IMR-90 (cell line): ENCODE measurements around the gene CLCN5. TPM values are rescaled to one million over a fixed set of nuclear protein-coding genes. Genes with fewer than 3 reads are reported as not detected.

Experiments used
- ATAC-seq: fragments of 200-7000 bp; cut with Tn5 transposase; 2 replicates; pipeline ENCODE4 v1.9.1; 2020; ENCODE audit warnings: low read depth, mild to moderate bottlenecking, moderate library complexity
- BruUV-seq: library from RNA; stranded (reverse); fragments of 400-500 nt; replicated peaks from 2 replicates; lab custom pipeline; 2021; lab: Mats Ljungman, UMichigan
- CTCF ChIA-PET: fragments of 300-600 bp; formaldehyde crosslinking; extraction: SDS; loops from one replicate; lab custom pipeline; 2021; ENCODE audit warnings: antibody characterized with exemption; lab: Yijun Ruan, JAX
- POLR2A ChIA-PET: fragments of 300-600 bp; sonication (Branson Sonifier 250); formaldehyde crosslinking; loops from one replicate; lab custom pipeline; 2022; ENCODE audit warnings: antibody characterized with exemption; ENCODE audit not compliant: unreplicated experiment; lab: Charles Lee
- DNase-seq: peaks from one replicate; pipeline ENCODE4 v3.0.0; 2013
- H2AFZ ChIP-seq: replicated peaks from 2 replicates; pipeline ENCODE3; 2013; ENCODE audit warnings: low read length, mild to moderate bottlenecking; ENCODE audit not compliant: poor library complexity
- H2AK5ac ChIP-seq: 2 replicates; pipeline ENCODE4 v1.6.1; 2013; ENCODE audit warnings: low read depth, low read length, inconsistent platforms
- H2AK9ac ChIP-seq: replicated peaks from 2 replicates; pipeline ENCODE3; 2013; ENCODE audit warnings: mild to moderate bottlenecking, low read depth, low read length, moderate library complexity; ENCODE audit not compliant: poor library complexity
- H2BK120ac ChIP-seq: 2 replicates; pipeline ENCODE4 v1.6.1; 2013; ENCODE audit warnings: low read depth, low read length, inconsistent platforms
- H2BK15ac ChIP-seq: 3 replicates; pipeline ENCODE4 v1.6.1; 2013; ENCODE audit warnings: low read depth, low read length, inconsistent platforms
- H2BK20ac ChIP-seq: 2 replicates; pipeline ENCODE4 v1.6.1; 2013; ENCODE audit warnings: low read depth, mild to moderate bottlenecking, inconsistent platforms, low read length, moderate library complexity
- H2BK5ac ChIP-seq: 2 replicates; pipeline ENCODE4 v1.6.1; 2013; ENCODE audit warnings: mild to moderate bottlenecking, low read depth, low read length, inconsistent platforms; ENCODE audit not compliant: poor library complexity, severe bottlenecking
- H3K14ac ChIP-seq: replicated peaks from 2 replicates; pipeline ENCODE4 v1.6.1; 2013; ENCODE audit warnings: low read depth, low read length, inconsistent platforms
- H3K18ac ChIP-seq: 2 replicates; pipeline ENCODE4 v1.6.1; 2013; ENCODE audit warnings: low read depth, low read length, control low read depth
- H3K23ac ChIP-seq: 2 replicates; pipeline ENCODE4 v1.6.1; 2013; ENCODE audit warnings: low read depth, low read length, inconsistent platforms
- H3K27ac ChIP-seq: 2 replicates; pipeline ENCODE4 v1.5.1; 2013; ENCODE audit warnings: mild to moderate bottlenecking, control low read depth, low read length; ENCODE audit not compliant: insufficient read depth
- H3K27me3 ChIP-seq: 2 replicates; pipeline ENCODE4 v1.6.1; 2013; ENCODE audit warnings: low read length; ENCODE audit not compliant: control insufficient read depth, insufficient read depth
- H3K36me3 ChIP-seq: 2 replicates; pipeline ENCODE4 v1.6.1; 2013; ENCODE audit warnings: low read length, mixed read lengths; ENCODE audit not compliant: control insufficient read depth, insufficient read depth
- H3K4ac ChIP-seq: 2 replicates; pipeline ENCODE4 v1.6.1; 2013; ENCODE audit warnings: low read depth, low read length, inconsistent platforms
- H3K4me1 ChIP-seq: 2 replicates; pipeline ENCODE4 v1.6.1; 2013; ENCODE audit warnings: low read length, mixed read lengths; ENCODE audit not compliant: control insufficient read depth, insufficient read depth
- H3K4me2 ChIP-seq: 2 replicates; pipeline ENCODE4 v1.6.1; 2013; ENCODE audit warnings: low read depth, mild to moderate bottlenecking, control low read depth, low read length, moderate library complexity
- H3K4me3 ChIP-seq: 2 replicates; pipeline ENCODE4 v1.5.1; 2013; ENCODE audit warnings: low read depth, mild to moderate bottlenecking, control low read depth, low read length, moderate library complexity; ENCODE audit not compliant: insufficient read depth
- H3K56ac ChIP-seq: 2 replicates; pipeline ENCODE4 v1.6.1; 2013; ENCODE audit warnings: low read length, inconsistent platforms; ENCODE audit not compliant: insufficient read depth; ENCODE audit errors: extremely low read depth
- H3K79me1 ChIP-seq, 2 experiments: 2 replicates each; pipeline ENCODE4 v1.6.1; 2013; ENCODE audit warnings: low read length in 2 of 2, inconsistent platforms in 1 of 2, low read depth in 1 of 2
- H3K9ac ChIP-seq: 2 replicates; pipeline ENCODE4 v1.6.1; 2013; ENCODE audit warnings: low read depth, low read length, control low read depth
- H3K9me1 ChIP-seq: 2 replicates; pipeline ENCODE4 v1.6.1; 2013; ENCODE audit warnings: low read length, inconsistent platforms; ENCODE audit not compliant: insufficient read depth
- H3K9me3 ChIP-seq: 2 replicates; pipeline ENCODE4 v1.6.1; 2013; ENCODE audit warnings: low read length; ENCODE audit not compliant: control insufficient read depth, insufficient read depth
- H4K20me1 ChIP-seq: 2 replicates; pipeline ENCODE4 v1.6.1; 2013; ENCODE audit warnings: low read length, inconsistent platforms; ENCODE audit not compliant: insufficient read depth
- H4K5ac ChIP-seq: 2 replicates; pipeline ENCODE4 v1.6.1; 2013; ENCODE audit warnings: mild to moderate bottlenecking, low read depth, low read length, control low read depth
- H4K8ac ChIP-seq, 2 experiments: 2 replicates each; pipeline ENCODE4 v1.6.1; 2013; ENCODE audit warnings: low read depth in 2 of 2, low read length in 2 of 2, control low read depth in 1 of 2, inconsistent platforms in 1 of 2
- H4K91ac ChIP-seq: 2 replicates; pipeline ENCODE4 v1.6.1; 2013; ENCODE audit warnings: low read depth, low read length, inconsistent platforms; ENCODE audit not compliant: insufficient read depth
- BHLHE40 ChIP-seq: fragments of 150-350 bp; IDR thresholded peaks from 2 replicates; pipeline ENCODE4 v1.6.1; 2016; ENCODE audit warnings: mild to moderate bottlenecking, low read depth, low read length
- CEBPB ChIP-seq: IDR thresholded peaks from 2 replicates; pipeline ENCODE4 v1.6.1; 2012; ENCODE audit warnings: low read depth, low read length, improper control_type of control experiment
- CHD1 ChIP-seq: IDR thresholded peaks from 2 replicates; pipeline ENCODE4 v1.6.1; 2012; ENCODE audit warnings: low read depth, low read length, improper control_type of control experiment
- CTCF ChIP-seq: conservative IDR thresholded peaks from 2 replicates; pipeline ENCODE4 v1.5.1; 2012; ENCODE audit warnings: mild to moderate bottlenecking, low read depth, low read length, improper control_type of control experiment
- ELK1 ChIP-seq: fragments of 150-350 bp; IDR thresholded peaks from 2 replicates; pipeline ENCODE4 v1.6.1; 2016; ENCODE audit warnings: low read depth, mild to moderate bottlenecking, low read length, moderate library complexity, borderline replicate concordance
- FOS ChIP-seq: fragments of 150-350 bp; IDR thresholded peaks from 2 replicates; pipeline ENCODE4 v1.6.1; 2016; ENCODE audit warnings: low read depth, low read length
- MAFK ChIP-seq: IDR thresholded peaks from 2 replicates; pipeline ENCODE4 v1.6.1; 2012; ENCODE audit warnings: low read depth, low read length, improper control_type of control experiment
- MAZ ChIP-seq: IDR thresholded peaks from 2 replicates; pipeline ENCODE4 v1.6.1; 2012; ENCODE audit warnings: low read depth, mild to moderate bottlenecking, low read length, improper control_type of control experiment, moderate library complexity, borderline replicate concordance
- MXI1 ChIP-seq: IDR thresholded peaks from 2 replicates; pipeline ENCODE4 v1.6.1; 2012; ENCODE audit warnings: low read depth, mild to moderate bottlenecking, low read length, moderate library complexity, borderline replicate concordance
- NFE2L2 ChIP-seq: fragments of 150-350 bp; IDR thresholded peaks from 2 replicates; pipeline ENCODE4 v1.6.1; 2016; ENCODE audit warnings: low read depth, mild to moderate bottlenecking, low read length
- POLR2A ChIP-seq: IDR thresholded peaks from 2 replicates; pipeline ENCODE4 v1.6.1; 2012; ENCODE audit warnings: mild to moderate bottlenecking, low read depth, low read length
- RAD21 ChIP-seq: IDR thresholded peaks from 2 replicates; pipeline ENCODE4 v1.6.1; 2012; ENCODE audit warnings: low read length, improper control_type of control experiment
- RCOR1 ChIP-seq: IDR thresholded peaks from 2 replicates; pipeline ENCODE4 v1.6.1; 2012; ENCODE audit warnings: mild to moderate bottlenecking, low read length, improper control_type of control experiment; ENCODE audit not compliant: insufficient replicate concordance
- RFX5 ChIP-seq: IDR thresholded peaks from 2 replicates; pipeline ENCODE4 v1.8.0; 2012; ENCODE audit warnings: low read depth, mild to moderate bottlenecking, low read length, moderate library complexity
- SMC3 ChIP-seq: fragments of 150-350 bp; IDR thresholded peaks from 2 replicates; pipeline ENCODE4 v1.6.1; 2016; ENCODE audit warnings: low read depth, mild to moderate bottlenecking, antibody characterized with exemption, low read length, moderate library complexity
- WGBS, 2 experiments: methylation state at CpG; one replicate each; pipeline versions ENCODE4 v1.1.5 to v1.1.7; 2013; ENCODE audit warnings: missing lambda C conversion rate in 2 of 2; ENCODE audit not compliant: insufficient read length in 1 of 2; ENCODE audit errors: extremely low coverage in 2 of 2; 5-methylcytosine and 5-hydroxymethylcytosine counted together
- dilution Hi-C: fragments of 300-500 bp; cut with HindIII; formaldehyde crosslinking; loops from one replicate; pipeline ENCODE4 v1.14.3; 2018; ENCODE audit warnings: low sequenced_read_pairs; ENCODE audit not compliant: unreplicated experiment
- in situ Hi-C: fragments of 300-500 bp; cut with MboI; formaldehyde crosslinking; loops from 3 replicates; pipeline ENCODE4 v1.14.3; 2019; ENCODE audit warnings: low sequenced_read_pairs, inconsistent platforms, mixed read lengths
- intact Hi-C: fragments of 100-400 bp; cut with micrococcal nuclease; formaldehyde crosslinking; loops from 2 replicates; pipeline ENCODE4 v1.10.0; 2022
- polyA plus RNA-seq, 3 experiments: library from polyadenylated mRNA; depleted of rRNA; stranded (reverse); fragments of >200 nt; gene quantifications; 2 replicates each; pipeline ENCODE4 v1.2.3, GENCODE V29; 2012; ENCODE audit warnings: low replicate concordance in 1 of 3
- total RNA-seq: library from RNA; depleted of rRNA; stranded (reverse); fragments of >200 nt; gene quantifications from 2 replicates; pipeline ENCODE4 v1.2.3, GENCODE V29; 2012
- TF ChIP-seq, protein P1 (sequence below): fragments of 150-350 bp; IDR thresholded peaks from 2 replicates; pipeline ENCODE4 v1.6.1; 2017; ENCODE audit warnings: mild to moderate bottlenecking, antibody characterized with exemption, low read length, low read depth

Gene CLCN5
- total and polyA plus RNA-seq, 2 of the 4 experiments (the other 2 are of a cell fraction) = 1.4 to 5.9 TPM

DNA sequence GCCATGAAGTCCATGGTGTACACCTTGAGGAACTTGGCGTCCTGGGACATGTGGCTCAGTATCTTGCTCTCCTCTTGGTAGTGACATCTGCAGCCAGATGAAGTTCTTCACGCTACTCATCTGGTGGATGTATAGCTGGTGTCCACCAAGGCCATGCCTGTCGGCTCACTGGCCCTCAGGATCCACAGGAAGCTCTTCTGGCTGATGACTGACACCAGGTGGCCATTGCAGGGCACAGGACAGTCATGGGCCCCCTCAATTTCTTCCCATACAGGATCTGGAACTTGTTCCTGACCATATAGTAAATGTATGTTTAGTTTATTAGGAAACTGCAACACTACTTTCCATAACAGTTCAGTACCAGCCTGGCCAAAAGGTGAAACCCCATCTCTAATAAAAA lies 10.3 kb upstream of the CLCN5 start:
- intact Hi-C loops = loop anchor here (10.0 kb wide), 1 partner anchor 783 kb away; no protein-coding TSS in a partner anchor
- no peaks in the 10 kb centered on the region for H3K79me1 ChIP-seq
- BruUV-seq = no TSS peak

More for the DNA sequence above, 10.3 kb upstream of the CLCN5 start:
- ChIA-PET POLR2A (no interaction called here), CTCF (interaction anchor here (0.9 kb wide), 1 partner anchor 69 kb away, joined by 3 read pairs; no protein-coding TSS in a partner anchor)
- H3K4me3 ChIP-seq = no peak overlapping the region
- no peak overlapping the region for H2BK20ac ChIP-seq
- H3K36me3 ChIP-seq = no peaks in the 10 kb centered on the region
- H4K20me1 ChIP-seq = no peaks in the 10 kb centered on the region
- no peak overlapping the region for H3K27ac ChIP-seq
- no peak overlapping the region for H2AFZ ChIP-seq
- no peak overlapping the region for H3K4ac ChIP-seq
- no peak overlapping the region for H4K5ac ChIP-seq
- H3K9ac ChIP-seq = no peak overlapping the region
- no peak overlapping the region for H2BK5ac ChIP-seq
- H3K27me3 ChIP-seq = peaks cover 16% of the 10 kb centered on the region
- 17% methylated on average over 1 of the region's 3 CpGs; no CpG with 5 or more reads in 1 of the 2 experiments for WGBS, 2 experiments
- no peaks in the 10 kb centered on the region for H3K9me3 ChIP-seq
- ATAC-seq (no peak), DNase-seq (no peak)
- H2BK120ac ChIP-seq = no peak overlapping the region
- TF ChIP-seq CTCF = no peak
- no peak for TF ChIP-seq MAZ
- TF ChIP-seq MAFK = no peak
- no peak for TF ChIP-seq RAD21
- TF ChIP-seq, protein P1, sequence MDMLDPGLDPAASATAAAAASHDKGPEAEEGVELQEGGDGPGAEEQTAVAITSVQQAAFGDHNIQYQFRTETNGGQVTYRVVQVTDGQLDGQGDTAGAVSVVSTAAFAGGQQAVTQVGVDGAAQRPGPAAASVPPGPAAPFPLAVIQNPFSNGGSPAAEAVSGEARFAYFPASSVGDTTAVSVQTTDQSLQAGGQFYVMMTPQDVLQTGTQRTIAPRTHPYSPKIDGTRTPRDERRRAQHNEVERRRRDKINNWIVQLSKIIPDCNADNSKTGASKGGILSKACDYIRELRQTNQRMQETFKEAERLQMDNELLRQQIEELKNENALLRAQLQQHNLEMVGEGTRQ = no peak
- TF ChIP-seq POLR2A = no peak
- no peak for TF ChIP-seq ELK1
- TF ChIP-seq MXI1 = no peak
- no peak for TF ChIP-seq RCOR1
- TF ChIP-seq BHLHE40 = no peak
- no peak for TF ChIP-seq CHD1
- TF ChIP-seq SMC3 = no peak
- TF ChIP-seq CEBPB = no peak
- no peak for TF ChIP-seq RFX5
- TF ChIP-seq NFE2L2 = no peak
- TF ChIP-seq FOS = no peak
- H3K56ac ChIP-seq = no peak overlapping the region
- no peak overlapping the region for H3K4me2 ChIP-seq
- no peak overlapping the region for H4K8ac ChIP-seq
- no peak overlapping the region for H3K23ac ChIP-seq
- no peak overlapping the region for H2BK15ac ChIP-seq
- no peak overlapping the region for H2AK9ac ChIP-seq
- H4K91ac ChIP-seq = no peak overlapping the region
- no peaks in the 10 kb centered on the region for H3K4me1 ChIP-seq
- H3K9me1 ChIP-seq = no peaks in the 10 kb centered on the region
- no peak overlapping the region for H3K14ac ChIP-seq
- in situ Hi-C loops (loop anchor here (25.0 kb wide), 1 partner anchor 675 kb away; no protein-coding TSS in a partner anchor), dilution Hi-C loops (no loop called here)
- no peak overlapping the region for H3K18ac ChIP-seq
- no peak overlapping the region for H2AK5ac ChIP-seq
